H1 (cell line): Measurements from ENCODE around the gene IDH2. TPM values are rescaled to one million over a fixed set of nuclear protein-coding genes. Genes with fewer than 3 reads are reported as not detected.

Experiments used
- CHD7 ChIP-seq: fragments of 300-600 bp; sonication (generic); IDR thresholded peaks from 2 replicates; pipeline ENCODE4 v1.7.1; 2012; ENCODE audit warnings: low read length, moderate library complexity, mild to moderate bottlenecking, inconsistent platforms; ENCODE audit not compliant: insufficient replicate concordance
- EP300 ChIP-seq, 2 experiments: IDR thresholded peaks; 1 replicate in 1 of 2; 2 replicates in 1 of 2; pipeline ENCODE4 v1.6.1; 2011 to 2012; ENCODE audit warnings: low read depth in 2 of 2, low read length in 2 of 2, mild to moderate bottlenecking in 2 of 2, borderline replicate concordance in 1 of 2, inconsistent platforms in 1 of 2, moderate library complexity in 1 of 2
- RAD21 ChIP-seq, 2 experiments: IDR thresholded peaks in 1 of 2; conservative IDR thresholded peaks in 1 of 2; 2 replicates each; pipeline ENCODE4 v1.6.1; 2011; ENCODE audit warnings: low read depth in 2 of 2, low read length in 2 of 2, improper control_type of control experiment in 1 of 2, inconsistent platforms in 1 of 2, mild to moderate bottlenecking in 1 of 2, moderate library complexity in 1 of 2
- polyA plus RNA-seq, 7 experiments: library from polyadenylated mRNA; depleted of rRNA in 3 of 7; stranded (reverse) in 5 of 7; unstranded in 2 of 7; fragments of >200 nt in 5 of 7; fragments of 200-250 nt in 2 of 7; gene quantifications; 1 replicate in 5 of 7; 2 replicates in 1 of 7; 4 replicates in 1 of 7; pipeline versions ENCODE4 v1.2.1 to v1.2.3, GENCODE V29; 2011 to 2013; ENCODE audit warnings: missing spikeins in 2 of 7, mixed read lengths in 2 of 7
- total RNA-seq: library from RNA; stranded (reverse); fragmentation: NEBNext Ultra II Directional; extraction: Animal tissue kit (Norgen Biotek cat#: 25700); gene quantifications from 2 replicates; pipeline ENCODE4 v1.2.1, GENCODE V29; 2021

The IDH2 gene
- total and polyA plus RNA-seq, 2 of the 8 experiments (the other 6 are each of a cell fraction or from before 2014, with no cell fraction given) = 64.2 to 84.6 TPM

GRCh38 chr15:90035840-90036230 lies 66.4 kb downstream of the IDH2 start (continued):
- TF ChIP-seq CHD7 (no peak), RAD21 (IDR thresholded peaks at IDR 0.05 in 1 of 2, conservative IDR thresholded peaks at IDR 0.05 in 1 of 2; ENCODE audit: low read depth in 2 of 2, low read length in 2 of 2) (no peak), EP300 (IDR thresholded peaks at IDR 0.05; ENCODE audit: borderline replicate concordance in 1 of 2, low read depth in 2 of 2, low read length in 2 of 2) (no peak)
